Fibroblast of skin of back (primary cell): ENCODE measurements around the gene RAMP3.
"Not testable (repeated sequence)": the region's sequence is repeated elsewhere in the genome, so short reads cannot be mapped to it uniquely, and the experiment has no call there.

Experiments used
- DNase-seq: peaks from one replicate; pipeline ENCODE4 v3.0.0-alpha.2; 2013

RAMP3 gene

GRCh38 chr7:45196374-45196773 is 38.8 kb downstream of the RAMP3 start:
- no peak for DNase-seq

GRCh38 chr7:45197461-45197860 is 39.9 kb downstream of the RAMP3 start:
- DNase-seq = no peak

GRCh38 chr7:45198986-45199385 is 41.4 kb downstream of the RAMP3 start:
- DNase-seq = no peak

GRCh38 chr7:45199506-45199905 is 41.9 kb downstream of the RAMP3 start:
- no peak for DNase-seq

- DNase-seq = no peak
Observed at GRCh38 chr7:45202625-45203024, 45.0 kb downstream of the RAMP3 start.

GRCh38 chr7:45203036-45203435 is 45.4 kb downstream of the RAMP3 start:
- no peak for DNase-seq

GRCh38 chr7:45203459-45203858 is 45.9 kb downstream of the RAMP3 start:
- DNase-seq = no peak

GRCh38 chr7:45203936-45204445 is 46.4 kb downstream of the RAMP3 start:
- peak; percentile 47 for DNase-seq

- not testable (repeated sequence) for DNase-seq
Observed at GRCh38 chr7:45206266-45206665, 48.7 kb downstream of the RAMP3 start.

- not testable (repeated sequence) for DNase-seq
Observed at GRCh38 chr7:45209909-45210308, 52.3 kb downstream of the RAMP3 start.

- DNase-seq = no peak
Observed at GRCh38 chr7:45211066-45211465, 53.5 kb downstream of the RAMP3 start.

GRCh38 chr7:45211958-45212357 is 54.4 kb downstream of the RAMP3 start:
- no peak for DNase-seq

GRCh38 chr7:45212606-45213005 is 55.0 kb downstream of the RAMP3 start:
- no peak for DNase-seq

GRCh38 chr7:45215601-45216062 is 58.0 kb downstream of the RAMP3 start:
- DNase-seq = no peak

GRCh38 chr7:45216181-45216580 is 58.6 kb downstream of the RAMP3 start:
- DNase-seq = no peak

GRCh38 chr7:45216622-45217165 is 59.1 kb downstream of the RAMP3 start:
- DNase-seq = no peak

- DNase-seq = no peak
Observed at GRCh38 chr7:45217358-45217757, 59.8 kb downstream of the RAMP3 start.

- no peak for DNase-seq
Observed at GRCh38 chr7:45219130-45219529, 61.5 kb downstream of the RAMP3 start.

- no peak for DNase-seq
Observed at GRCh38 chr7:45219801-45220435, 62.3 kb downstream of the RAMP3 start.

- DNase-seq = no peak
Observed at GRCh38 chr7:45220846-45221618, 63.4 kb downstream of the RAMP3 start.

GRCh38 chr7:45221896-45222604 is 64.5 kb downstream of the RAMP3 start:
- DNase-seq = no peak

- no peak for DNase-seq
Observed at GRCh38 chr7:45223078-45223477, 65.5 kb downstream of the RAMP3 start.
